GM18873 (cell line): ENCODE measurements around the gene NCKIPSD.
A peak's percentile ranks its signal among the peaks of the same experiment; 100 is the strongest.
"Not testable (repeated sequence)": the region's sequence is repeated elsewhere in the genome, so short reads cannot be mapped to it uniquely, and the experiment has no call there.

Source experiments
- ATAC-seq: cut with Tn5 transposase; IDR thresholded peaks from one replicate; pipeline ENCODE4 v1.9.1; 2021; ENCODE audit warnings: mild to moderate bottlenecking, moderate library complexity, moderate number of reproducible peaks; ENCODE audit not compliant: unreplicated experiment, low FRiP score

NCKIPSD gene

GRCh38 chr3:48685603-48686511, at the start of gene NCKIPSD:
Gene NCKIPSD, minus strand, starts transcription at chr3:48685915. Its CDS starts 108 bp downstream, at chr3:48685807.
- ATAC-seq, result peak; percentile 46

- not testable (repeated sequence) for ATAC-seq
Measured at GRCh38 chr3:48735075-48735767, 49.5 kb upstream of the NCKIPSD start.

- not testable (repeated sequence) for ATAC-seq
Measured at GRCh38 chr3:48734541-48734940, 48.8 kb upstream of the NCKIPSD start.

- ATAC-seq, result not testable (repeated sequence)
Measured at GRCh38 chr3:48733752-48734518, 48.2 kb upstream of the NCKIPSD start.

- no peak for ATAC-seq
Measured at GRCh38 chr3:48727511-48727910, 41.8 kb upstream of the NCKIPSD start.

- not testable (repeated sequence) for ATAC-seq
Measured at GRCh38 chr3:48725185-48725855, 39.6 kb upstream of the NCKIPSD start.

GRCh38 chr3:48723725-48724124, 38.0 kb upstream of the NCKIPSD start:
- ATAC-seq, result no peak

- not testable (repeated sequence) for ATAC-seq
Measured at GRCh38 chr3:48723293-48723692, 37.6 kb upstream of the NCKIPSD start.

- peak; percentile 94 for ATAC-seq
Measured at GRCh38 chr3:48716982-48717746, 31.4 kb upstream of the NCKIPSD start, which contains the start of gene IP6K2. Gene IP6K2, minus strand, starts transcription at chr3:48717221. Its CDS starts 21,930 bp downstream, at chr3:48695291.

GRCh38 chr3:48716508-48716981, 30.8 kb upstream of the NCKIPSD start:
- no peak for ATAC-seq

- no peak for ATAC-seq
Measured at GRCh38 chr3:48715174-48715800, 29.6 kb upstream of the NCKIPSD start.

GRCh38 chr3:48711727-48712126, 26.0 kb upstream of the NCKIPSD start:
- no peak for ATAC-seq

GRCh38 chr3:48709051-48709461, 23.3 kb upstream of the NCKIPSD start:
- ATAC-seq, result no peak

- ATAC-seq, result no peak
Measured at GRCh38 chr3:48708481-48708889, 22.8 kb upstream of the NCKIPSD start.

GRCh38 chr3:48707157-48707556, 21.4 kb upstream of the NCKIPSD start:
- no peak for ATAC-seq

GRCh38 chr3:48702320-48702920, 16.7 kb upstream of the NCKIPSD start:
- no peak for ATAC-seq

GRCh38 chr3:48700731-48701405, 15.2 kb upstream of the NCKIPSD start:
- ATAC-seq, result no peak

GRCh38 chr3:48698891-48699290, 13.2 kb upstream of the NCKIPSD start:
- no peak for ATAC-seq
